A549 (cell line): ENCODE results near the gene SPINK13. TPM values are rescaled to one million over a fixed set of nuclear protein-coding genes. Genes with fewer than 3 reads are reported as not detected.
A peak's percentile ranks its signal among the peaks of the same experiment; 100 is the strongest.

Experiments used
- ATAC-seq, 2 experiments: fragments of 200-7000 bp in 1 of 2; fragments of >200 bp in 1 of 2; cut with Nextera tagmentation in 1 of 2; cut with Tn5 transposase in 1 of 2; 3 replicates each; pipeline versions ENCODE4 v1.8.0 to v1.9.1; 2018 to 2020; ENCODE audit warnings: mild to moderate bottlenecking in 1 of 2, moderate library complexity in 1 of 2
- CTCF ChIA-PET: fragments of 300-600 bp; sonication (Branson Sonifier 250); formaldehyde crosslinking; extraction: SDS; loops from one replicate; lab custom pipeline; 2021; ENCODE audit warnings: antibody characterized with exemption, inconsistent platforms; lab: Yijun Ruan, JAX
- POLR2A ChIA-PET: fragments of 350-600 bp; formaldehyde crosslinking; extraction: SDS; loops from one replicate; lab custom pipeline; 2021; ENCODE audit warnings: antibody characterized with exemption, inconsistent platforms; lab: Yijun Ruan, JAX
- DNase-seq, 2 experiments: peaks; one replicate each; pipeline versions ENCODE4 v3.0.0 to v3.0.0-alpha.2; 2011 to 2016; ENCODE audit warnings: low read depth in 1 of 2, low spot score in 1 of 2
- FAIRE-seq: peaks from 2 replicates; lab custom pipeline; 2011; peaks lifted over from hg19 to GRCh38; lab: Jason Lieb, UNC
- H3K27ac ChIP-seq, 2 experiments: fragments of >200 bp; sonication (Bioruptor Twin); formaldehyde crosslinking; 3 replicates each; pipeline ENCODE4 v1.5.1; 2016 to 2017
- H3K4me1 ChIP-seq: fragments of >200 bp; sonication (Bioruptor Twin); formaldehyde crosslinking; 3 replicates; pipeline ENCODE4 v1.6.1; 2016
- H3K4me2 ChIP-seq: fragments of >200 bp; sonication (Bioruptor Twin); formaldehyde crosslinking; 3 replicates; pipeline ENCODE4 v1.6.1; 2016
- H3K4me3 ChIP-seq: fragments of >200 bp; sonication (Bioruptor Twin); formaldehyde crosslinking; 3 replicates; pipeline ENCODE4 v1.5.1; 2016
- H3K9me3 ChIP-seq: fragments of >200 bp; sonication (Bioruptor Twin); formaldehyde crosslinking; 3 replicates; pipeline ENCODE4 v1.6.1; 2016
- CBX2 ChIP-seq: fragments of 200-600 bp; sonication (generic); IDR thresholded peaks from 2 replicates; pipeline ENCODE4 v1.6.1; 2016; ENCODE audit warnings: low read depth, mild to moderate bottlenecking, borderline replicate concordance
- EP300 ChIP-seq, 2 experiments: fragments of >200 bp; sonication (Bioruptor Twin); formaldehyde crosslinking; IDR thresholded peaks; 2 replicates in 1 of 2; 3 replicates in 1 of 2; pipeline ENCODE4 v1.6.1; 2016 to 2017
- FOSL2 ChIP-seq, 2 experiments: fragments of 450-650 bp in 1 of 2; fragments of >200 bp in 1 of 2; sonication (Bioruptor Twin) in 1 of 2; formaldehyde crosslinking; IDR thresholded peaks; 2 replicates each; pipeline versions ENCODE4 v1.5.0 to v1.6.1; 2016 to 2020; ENCODE audit warnings: mild to moderate bottlenecking in 1 of 2, moderate library complexity in 1 of 2
- HDAC2 ChIP-seq: fragments of 200-600 bp; sonication (generic); IDR thresholded peaks from 2 replicates; pipeline ENCODE4 v1.6.1; 2016
- HEYL ChIP-seq: fragments of 250-450 bp; sonication (Bioruptor Pico); IDR thresholded peaks from 2 replicates; pipeline ENCODE4 v1.8.0; 2021; ENCODE audit warnings: mild to moderate bottlenecking, moderate library complexity
- HOXB5 ChIP-seq: fragments of 250-450 bp; sonication (Bioruptor Pico); IDR thresholded peaks from 2 replicates; pipeline ENCODE4 v1.5.0; 2020; ENCODE audit warnings: mild to moderate bottlenecking, moderate library complexity
- JUN ChIP-seq, 2 experiments: fragments of >200 bp; sonication (Bioruptor Twin); formaldehyde crosslinking; IDR thresholded peaks; 2 replicates in 1 of 2; 3 replicates in 1 of 2; pipeline ENCODE4 v1.6.1; 2016 to 2017
- KDM5A ChIP-seq: fragments of 200-600 bp; sonication (generic); IDR thresholded peaks from 2 replicates; pipeline ENCODE4 v1.6.1; 2016; ENCODE audit warnings: antibody characterized with exemption, mild to moderate bottlenecking
- MAZ ChIP-seq: fragments of 150-350 bp; IDR thresholded peaks from 2 replicates; pipeline ENCODE4 v1.6.1; 2014; ENCODE audit warnings: antibody characterized with exemption, low read depth, low read length, borderline replicate concordance
- NPAS2 ChIP-seq: fragments of 250-450 bp; sonication (Bioruptor Pico); IDR thresholded peaks from 2 replicates; pipeline ENCODE4 v1.8.0; 2022; ENCODE audit warnings: mild to moderate bottlenecking, moderate library complexity, borderline replicate concordance
- PHF8 ChIP-seq: fragments of 200-600 bp; sonication (generic); IDR thresholded peaks from 2 replicates; pipeline ENCODE4 v1.6.1; 2016; ENCODE audit warnings: low read depth, mild to moderate bottlenecking, antibody characterized with exemption, moderate library complexity, borderline replicate concordance
- POLR2A ChIP-seq: IDR thresholded peaks from 2 replicates; pipeline ENCODE4 v1.6.1; 2012; ENCODE audit warnings: mild to moderate bottlenecking, low read length
- RAD21 ChIP-seq, 2 experiments: fragments of >200 bp in 1 of 2; sonication (Bioruptor Twin) in 1 of 2; formaldehyde crosslinking in 1 of 2; IDR thresholded peaks in 1 of 2; conservative IDR thresholded peaks in 1 of 2; 2 replicates in 1 of 2; 3 replicates in 1 of 2; pipeline ENCODE4 v1.6.1; 2012 to 2018; ENCODE audit warnings: inconsistent platforms in 1 of 2
- RARB ChIP-seq: fragments of 250-450 bp; sonication (Bioruptor Pico); IDR thresholded peaks from 2 replicates; pipeline ENCODE4 v1.8.0; 2021; ENCODE audit warnings: mild to moderate bottlenecking, moderate library complexity
- RNF2 ChIP-seq: fragments of 200-600 bp; sonication (generic); IDR thresholded peaks from 2 replicates; pipeline ENCODE4 v1.6.1; 2016; ENCODE audit warnings: low read depth, mild to moderate bottlenecking, antibody characterized with exemption, moderate library complexity, borderline replicate concordance
- TP53 ChIP-seq: fragments of 250-450 bp; sonication (Bioruptor Pico); IDR thresholded peaks from 2 replicates; pipeline ENCODE4 v1.5.0; 2021; ENCODE audit warnings: mild to moderate bottlenecking, moderate library complexity
- ZC3H11A ChIP-seq: fragments of 450-650 bp; IDR thresholded peaks from 2 replicates; pipeline ENCODE4 v1.6.1; 2014; ENCODE audit warnings: antibody characterized with exemption, mild to moderate bottlenecking
- ZFP36 ChIP-seq: fragments of 450-650 bp; IDR thresholded peaks from 2 replicates; pipeline ENCODE4 v1.6.1; 2014; ENCODE audit warnings: borderline replicate concordance; ENCODE audit not compliant: partially characterized antibody
- ZNF302 ChIP-seq: fragments of 250-450 bp; sonication (Bioruptor Pico); IDR thresholded peaks from 2 replicates; pipeline ENCODE4 v1.9.0; 2021; ENCODE audit warnings: inconsistent platforms, mild to moderate bottlenecking, moderate library complexity
- ZSCAN20 ChIP-seq: fragments of 250-450 bp; sonication (Bioruptor Pico); IDR thresholded peaks from 2 replicates; pipeline ENCODE4 v1.8.0; 2022; ENCODE audit warnings: mild to moderate bottlenecking, moderate library complexity
- WGBS: methylation state at CpG from one replicate; pipeline ENCODE4 v1.1.6; 2017; ENCODE audit errors: missing lambda C conversion rate; 5-methylcytosine and 5-hydroxymethylcytosine counted together
- polyA minus RNA-seq: library from RNA; depleted of rRNA, polyadenylated mRNA; stranded (reverse); fragments of >200 nt; gene quantifications from 2 replicates; pipeline ENCODE4 v1.2.3, GENCODE V29; 2011; rRNA and poly(A)+ RNA removed
- polyA plus RNA-seq, 4 experiments: library from polyadenylated mRNA; depleted of rRNA in 3 of 4; stranded (reverse); fragments of >200 nt; fragmentation: RNase III in 1 of 4; extraction: RNeasy Plus Mini Kit Qiagen cat#74134 plus additional on column Dnase treatment in 1 of 4; gene quantifications; 2 replicates in 3 of 4; 3 replicates in 1 of 4; pipeline ENCODE4 v1.2.3, GENCODE V29; 2011 to 2017
- TF ChIP-seq, protein P1 (sequence below): fragments of 450-650 bp; IDR thresholded peaks from 2 replicates; pipeline ENCODE4 v1.6.1; 2014; ENCODE audit warnings: antibody characterized with exemption
- TF ChIP-seq, protein P2 (sequence below): fragments of 250-450 bp; sonication (Bioruptor Pico); IDR thresholded peaks from 2 replicates; pipeline ENCODE4 v1.5.0; 2020; ENCODE audit warnings: low read depth, mild to moderate bottlenecking, moderate library complexity
- TF ChIP-seq, protein P3 (sequence below): fragments of 200-600 bp; sonication (generic); IDR thresholded peaks from 2 replicates; pipeline ENCODE4 v1.6.1; 2016; ENCODE audit warnings: antibody characterized with exemption, mild to moderate bottlenecking, moderate library complexity
- TF ChIP-seq, protein P4 (sequence below): IDR thresholded peaks from 2 replicates; pipeline ENCODE4 v1.6.1; 2012
- TF ChIP-seq, protein P5 (sequence below): fragments of >200 bp; sonication (Bioruptor Twin); formaldehyde crosslinking; IDR thresholded peaks from 3 replicates; pipeline ENCODE4 v1.5.1; 2016

Gene SPINK13, protein sequence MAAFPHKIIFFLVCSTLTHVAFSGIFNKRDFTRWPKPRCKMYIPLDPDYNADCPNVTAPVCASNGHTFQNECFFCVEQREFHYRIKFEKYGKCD
- polyA plus RNA-seq (2011; rRNA removed): 0.13 and 0.16 TPM in 2 replicates
- polyA plus RNA-seq (2012; cell fraction: cytosol; rRNA removed): 0.10 and 0.12 TPM in 2 replicates
- 0.10 TPM in 1 of 2 replicates, not detected in the other for polyA plus RNA-seq (2012; cell fraction: nucleus; rRNA removed)
- polyA plus RNA-seq (2017; fragmentation: RNase III; extraction: RNeasy Plus Mini Kit Qiagen cat#74134 plus additional on column Dnase treatment): 0.13 TPM in 1 of 3 replicates, not detected in the others
- not detected in 2 replicates for polyA minus RNA-seq

DNA sequence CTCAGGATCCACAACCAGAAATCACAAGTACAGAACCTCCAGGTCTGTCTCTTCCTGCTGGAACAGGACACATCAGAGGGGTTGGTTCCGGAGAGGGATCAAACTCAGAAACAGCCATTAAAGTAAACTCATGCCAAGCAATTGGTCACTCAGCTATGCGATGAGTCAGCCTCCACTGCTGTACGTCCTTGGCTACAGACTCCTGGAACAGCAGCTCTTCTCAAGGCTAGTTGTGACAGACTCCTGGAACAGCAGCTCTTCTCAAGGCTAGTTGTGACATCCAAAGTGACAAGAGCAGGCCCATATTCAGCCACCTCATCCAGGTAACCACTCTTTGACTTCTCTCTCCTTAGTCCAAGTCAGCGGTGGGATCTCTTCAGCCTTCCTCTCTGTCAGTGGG lies at the start of gene SPINK13:
Gene SPINK13, plus strand, starts transcription at position 229 of the 400 bp plus-strand sequence. CDS start 1,279 bp downstream, outside the sequence.
- 29% methylated on average over 4 of the region's 4 CpGs for WGBS
- Histone ChIP-seq H3K4me2 (no peak within 1 kb of the TSS), H3K27ac (no peak within 1 kb of the TSS), H3K4me1 (no peaks in the 10 kb centered on the region), H3K9me3 (no peaks in the 10 kb centered on the region), H3K4me3 (no peak within 1 kb of the TSS)
- FAIRE-seq: no peak
- no peak for TF ChIP-seq ZSCAN20 (CRISPR knock-in tag)
- no peak for TF ChIP-seq TP53 (CRISPR knock-in tag)
- TF ChIP-seq RAD21 (conservative IDR thresholded peaks at IDR 0.05 in 1 of 2, IDR thresholded peaks at IDR 0.05 in 1 of 2): no peak
- no peak for TF ChIP-seq HDAC2
- TF ChIP-seq, protein P1, sequence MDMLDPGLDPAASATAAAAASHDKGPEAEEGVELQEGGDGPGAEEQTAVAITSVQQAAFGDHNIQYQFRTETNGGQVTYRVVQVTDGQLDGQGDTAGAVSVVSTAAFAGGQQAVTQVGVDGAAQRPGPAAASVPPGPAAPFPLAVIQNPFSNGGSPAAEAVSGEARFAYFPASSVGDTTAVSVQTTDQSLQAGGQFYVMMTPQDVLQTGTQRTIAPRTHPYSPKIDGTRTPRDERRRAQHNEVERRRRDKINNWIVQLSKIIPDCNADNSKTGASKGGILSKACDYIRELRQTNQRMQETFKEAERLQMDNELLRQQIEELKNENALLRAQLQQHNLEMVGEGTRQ: no peak
- no peak for TF ChIP-seq ZFP36
- TF ChIP-seq, protein P2, sequence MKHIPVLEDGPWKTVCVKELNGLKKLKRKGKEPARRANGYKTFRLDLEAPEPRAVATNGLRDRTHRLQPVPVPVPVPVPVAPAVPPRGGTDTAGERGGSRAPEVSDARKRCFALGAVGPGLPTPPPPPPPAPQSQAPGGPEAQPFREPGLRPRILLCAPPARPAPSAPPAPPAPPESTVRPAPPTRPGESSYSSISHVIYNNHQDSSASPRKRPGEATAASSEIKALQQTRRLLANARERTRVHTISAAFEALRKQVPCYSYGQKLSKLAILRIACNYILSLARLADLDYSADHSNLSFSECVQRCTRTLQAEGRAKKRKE: no peak
- no peak for TF ChIP-seq RNF2
- no peak for TF ChIP-seq MAZ
- no peak for TF ChIP-seq CBX2
- TF ChIP-seq EP300 (IDR thresholded peaks at IDR 0.05): no peak
- no peak for TF ChIP-seq RARB
- peak in 1 of 2 experiments; percentile 56; a peak in 2 of 6 replicates for ATAC-seq
- DNase-seq: peak in 1 of 2 experiments; percentile 38
- CTCF ChIA-PET: no interaction called here
- POLR2A ChIA-PET: no interaction called here

DNA sequence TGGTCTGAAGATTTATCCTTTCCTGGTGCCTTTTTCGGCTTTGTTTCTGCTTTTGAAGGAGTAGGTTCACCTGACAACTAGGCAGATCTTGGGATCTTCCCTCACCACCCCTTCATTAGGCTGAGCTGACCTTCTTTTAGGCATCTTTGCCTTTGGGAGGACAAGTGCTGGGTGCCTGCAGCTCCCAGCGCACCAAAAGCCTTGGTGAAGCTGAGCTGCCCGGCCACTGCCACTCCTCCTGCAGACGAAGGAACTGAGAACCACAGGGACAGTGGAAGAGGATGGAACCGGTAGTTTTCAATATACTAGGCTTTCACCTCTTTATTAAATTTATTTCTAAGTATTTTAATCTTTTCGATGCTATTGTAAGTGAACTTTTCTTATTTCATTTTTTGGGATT lies 47.1 kb upstream of the SPINK13 start:
- Histone ChIP-seq H3K4me1 (no peaks in the 10 kb centered on the region), H3K27ac (no peak overlapping the region), H3K4me3 (no peak overlapping the region), H3K9me3 (no peaks in the 10 kb centered on the region), H3K4me2 (no peak overlapping the region)
- ATAC-seq: no peak
- POLR2A ChIA-PET: no interaction called here
- TF ChIP-seq HEYL: no peak
- no peak for TF ChIP-seq KDM5A
- no peak for TF ChIP-seq FOSL2 (IDR thresholded peaks at IDR 0.05)
- TF ChIP-seq FOSL2 (CRISPR knock-in tag; IDR thresholded peaks at IDR 0.05): no peak
- no peak for TF ChIP-seq ZC3H11A
- no peak for TF ChIP-seq NPAS2 (CRISPR knock-in tag)
- TF ChIP-seq JUN (IDR thresholded peaks at IDR 0.05): no peak
- TF ChIP-seq, protein P3, sequence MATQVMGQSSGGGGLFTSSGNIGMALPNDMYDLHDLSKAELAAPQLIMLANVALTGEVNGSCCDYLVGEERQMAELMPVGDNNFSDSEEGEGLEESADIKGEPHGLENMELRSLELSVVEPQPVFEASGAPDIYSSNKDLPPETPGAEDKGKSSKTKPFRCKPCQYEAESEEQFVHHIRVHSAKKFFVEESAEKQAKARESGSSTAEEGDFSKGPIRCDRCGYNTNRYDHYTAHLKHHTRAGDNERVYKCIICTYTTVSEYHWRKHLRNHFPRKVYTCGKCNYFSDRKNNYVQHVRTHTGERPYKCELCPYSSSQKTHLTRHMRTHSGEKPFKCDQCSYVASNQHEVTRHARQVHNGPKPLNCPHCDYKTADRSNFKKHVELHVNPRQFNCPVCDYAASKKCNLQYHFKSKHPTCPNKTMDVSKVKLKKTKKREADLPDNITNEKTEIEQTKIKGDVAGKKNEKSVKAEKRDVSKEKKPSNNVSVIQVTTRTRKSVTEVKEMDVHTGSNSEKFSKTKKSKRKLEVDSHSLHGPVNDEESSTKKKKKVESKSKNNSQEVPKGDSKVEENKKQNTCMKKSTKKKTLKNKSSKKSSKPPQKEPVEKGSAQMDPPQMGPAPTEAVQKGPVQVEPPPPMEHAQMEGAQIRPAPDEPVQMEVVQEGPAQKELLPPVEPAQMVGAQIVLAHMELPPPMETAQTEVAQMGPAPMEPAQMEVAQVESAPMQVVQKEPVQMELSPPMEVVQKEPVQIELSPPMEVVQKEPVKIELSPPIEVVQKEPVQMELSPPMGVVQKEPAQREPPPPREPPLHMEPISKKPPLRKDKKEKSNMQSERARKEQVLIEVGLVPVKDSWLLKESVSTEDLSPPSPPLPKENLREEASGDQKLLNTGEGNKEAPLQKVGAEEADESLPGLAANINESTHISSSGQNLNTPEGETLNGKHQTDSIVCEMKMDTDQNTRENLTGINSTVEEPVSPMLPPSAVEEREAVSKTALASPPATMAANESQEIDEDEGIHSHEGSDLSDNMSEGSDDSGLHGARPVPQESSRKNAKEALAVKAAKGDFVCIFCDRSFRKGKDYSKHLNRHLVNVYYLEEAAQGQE: no peak
- TF ChIP-seq PHF8: no peak
- no peak for TF ChIP-seq POLR2A
- TF ChIP-seq, protein P4, sequence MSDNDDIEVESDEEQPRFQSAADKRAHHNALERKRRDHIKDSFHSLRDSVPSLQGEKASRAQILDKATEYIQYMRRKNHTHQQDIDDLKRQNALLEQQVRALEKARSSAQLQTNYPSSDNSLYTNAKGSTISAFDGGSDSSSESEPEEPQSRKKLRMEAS: no peak
- TF ChIP-seq RARB: no peak
- TF ChIP-seq ZNF302: no peak
- TF ChIP-seq, protein P5, sequence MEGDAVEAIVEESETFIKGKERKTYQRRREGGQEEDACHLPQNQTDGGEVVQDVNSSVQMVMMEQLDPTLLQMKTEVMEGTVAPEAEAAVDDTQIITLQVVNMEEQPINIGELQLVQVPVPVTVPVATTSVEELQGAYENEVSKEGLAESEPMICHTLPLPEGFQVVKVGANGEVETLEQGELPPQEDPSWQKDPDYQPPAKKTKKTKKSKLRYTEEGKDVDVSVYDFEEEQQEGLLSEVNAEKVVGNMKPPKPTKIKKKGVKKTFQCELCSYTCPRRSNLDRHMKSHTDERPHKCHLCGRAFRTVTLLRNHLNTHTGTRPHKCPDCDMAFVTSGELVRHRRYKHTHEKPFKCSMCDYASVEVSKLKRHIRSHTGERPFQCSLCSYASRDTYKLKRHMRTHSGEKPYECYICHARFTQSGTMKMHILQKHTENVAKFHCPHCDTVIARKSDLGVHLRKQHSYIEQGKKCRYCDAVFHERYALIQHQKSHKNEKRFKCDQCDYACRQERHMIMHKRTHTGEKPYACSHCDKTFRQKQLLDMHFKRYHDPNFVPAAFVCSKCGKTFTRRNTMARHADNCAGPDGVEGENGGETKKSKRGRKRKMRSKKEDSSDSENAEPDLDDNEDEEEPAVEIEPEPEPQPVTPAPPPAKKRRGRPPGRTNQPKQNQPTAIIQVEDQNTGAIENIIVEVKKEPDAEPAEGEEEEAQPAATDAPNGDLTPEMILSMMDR: no peak
- no peak for TF ChIP-seq HOXB5 (CRISPR knock-in tag)
- TF ChIP-seq, all 56 proteins: peak for 0
- DNase-seq (no peak), FAIRE-seq (no peak)
- WGBS: 6% methylated on average over 6 of the region's 6 CpGs
- CTCF ChIA-PET: interaction anchor here (1.3 kb wide), 1 partner anchor 153 kb away, joined by 4 read pairs; no protein-coding TSS in a partner anchor
